ENCODE data around the gene HLA-DQA2.
A peak's percentile ranks its signal among the peaks of the same experiment; 100 is the strongest.
"Not testable (repeated sequence)": the region's sequence is repeated elsewhere in the genome, so short reads cannot be mapped to it uniquely, and the experiment has no call there.

Gene HLA-DQA2

DNA sequence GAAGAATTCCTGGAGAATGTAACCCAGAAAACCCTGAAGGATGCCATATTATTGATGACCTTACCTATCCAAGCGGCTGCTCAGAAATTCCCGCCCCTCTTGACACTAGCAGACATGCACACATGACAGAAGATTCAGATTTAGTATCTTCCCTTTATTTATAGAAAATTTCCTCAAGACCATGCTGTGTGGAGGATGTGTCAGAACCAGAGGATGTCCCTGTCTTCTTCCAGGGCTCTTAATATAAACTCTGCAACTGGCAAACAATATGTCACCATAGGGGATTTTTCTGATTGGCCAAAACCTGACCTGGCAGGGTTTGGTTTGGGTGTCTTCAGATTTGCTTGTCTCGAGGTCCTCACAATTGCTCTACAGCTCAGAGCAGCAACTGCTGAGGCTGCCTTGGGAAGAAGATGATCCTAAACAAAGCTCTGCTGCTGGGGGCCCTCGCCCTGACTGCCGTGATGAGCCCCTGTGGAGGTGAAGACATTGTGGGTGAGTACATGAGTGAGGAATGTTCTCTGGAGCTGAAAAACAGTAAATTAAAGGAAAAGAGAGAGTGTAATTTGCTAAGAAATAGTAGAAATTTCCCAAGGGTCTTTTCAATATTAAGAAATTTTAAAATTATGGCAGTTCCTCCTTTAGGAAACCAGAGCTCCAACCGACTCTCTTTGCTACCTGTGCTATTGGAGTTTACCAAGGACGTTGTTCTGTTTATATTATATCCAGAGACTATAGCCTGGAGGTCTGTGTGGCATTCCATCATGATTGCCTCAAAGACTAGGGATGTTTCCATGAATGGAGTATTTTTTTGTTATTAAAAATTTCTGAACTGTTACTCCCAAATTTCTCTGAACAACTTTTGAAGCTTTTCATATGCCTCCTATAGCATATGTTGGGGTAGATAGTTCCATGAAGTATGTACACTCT lies at the start of gene HLA-DQA2:
HLA-DQA2 (plus strand) TSS at position 361 of the 930 bp plus-strand sequence; CDS start at position 414, 53 bp downstream.
- DNase-seq = no peak

DNA sequence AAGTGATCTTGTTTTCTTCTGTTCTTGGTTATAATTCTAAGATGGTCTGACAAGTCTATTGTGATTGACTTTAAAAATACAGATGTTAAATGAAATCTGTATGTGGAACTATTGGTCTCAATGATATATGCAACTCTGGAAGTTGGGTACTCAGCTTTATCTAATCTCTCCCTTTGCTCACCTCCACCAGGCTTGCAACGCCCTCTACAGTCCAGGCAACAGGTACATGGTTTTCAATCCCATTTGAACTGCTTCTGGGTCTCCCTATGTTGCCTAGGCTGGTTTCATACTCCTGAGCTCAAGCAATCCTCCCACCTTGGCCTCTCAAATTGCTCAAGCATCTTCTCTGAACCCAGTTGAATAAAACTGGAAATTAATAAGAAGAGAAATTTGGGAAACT lies 49.2 kb upstream of the HLA-DQA2 start:
- DNase-seq = no peak

DNA sequence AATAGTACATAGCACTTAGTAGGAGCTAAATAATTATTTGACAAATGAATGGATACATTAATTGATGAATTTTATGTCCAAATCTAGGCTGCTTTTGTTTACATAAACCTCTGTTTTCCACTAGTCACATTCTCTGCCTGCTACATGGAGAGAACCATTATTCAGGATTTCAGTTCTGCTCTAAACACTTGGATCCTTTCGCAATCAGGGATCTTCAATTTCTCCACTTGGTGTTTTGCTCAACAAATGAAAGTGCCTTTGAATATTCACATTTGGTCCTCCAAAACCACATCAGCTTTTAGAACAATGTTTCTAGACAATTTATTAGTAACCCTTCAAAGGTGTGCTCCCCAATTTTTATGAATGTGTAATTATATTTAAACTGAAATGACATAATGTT lies 44.2 kb upstream of the HLA-DQA2 start:
- DNase-seq = no peak

DNA sequence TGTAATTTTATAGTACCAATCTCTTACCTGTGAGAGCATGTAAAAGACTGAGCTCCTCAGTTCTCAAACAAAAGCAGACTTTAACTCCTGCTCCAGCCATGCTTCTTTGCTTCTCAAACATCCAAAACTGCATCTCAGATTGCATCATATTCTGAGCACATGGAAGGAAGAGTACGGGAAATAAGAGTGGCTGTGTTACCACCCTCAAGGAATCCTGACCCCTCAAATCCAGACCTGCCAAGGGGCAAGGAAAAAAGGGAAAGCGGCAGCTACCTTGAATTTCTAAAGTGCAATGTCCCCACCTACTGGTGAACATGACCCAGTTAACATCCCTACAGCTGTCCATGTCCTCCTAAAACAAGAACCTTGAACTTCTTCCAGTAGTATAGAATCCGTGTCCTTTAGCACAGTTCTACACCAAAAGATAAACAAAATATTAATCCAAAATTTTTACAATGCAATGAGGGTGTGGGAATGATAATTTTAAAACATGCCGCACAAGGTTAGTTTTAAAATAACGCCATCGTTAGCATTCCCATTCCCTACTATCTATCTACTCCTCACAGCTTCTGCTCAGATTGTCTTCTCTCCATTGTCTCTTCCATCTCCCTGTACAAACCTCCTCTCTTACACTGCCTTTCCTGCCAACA lies 40.7 kb upstream of the HLA-DQA2 start:
- no peak for DNase-seq

DNA sequence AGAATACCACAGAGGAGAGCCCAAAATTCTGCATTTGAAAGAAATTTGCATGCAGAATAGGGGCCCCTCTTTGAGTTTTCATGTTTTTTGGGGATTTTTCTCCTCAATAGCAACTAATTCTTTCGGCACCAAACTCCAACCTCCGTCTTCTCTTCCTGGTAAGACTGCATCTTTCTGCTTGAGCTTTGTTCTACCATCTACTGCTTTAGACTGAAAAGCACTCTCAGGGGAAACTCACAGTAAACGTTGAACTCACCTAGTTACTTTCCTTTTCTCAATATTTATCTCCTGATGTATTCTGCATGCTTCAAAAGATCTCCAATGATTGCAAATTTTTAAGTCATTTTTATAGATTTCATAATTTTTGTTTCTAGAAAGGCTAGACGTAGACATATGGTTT lies 37.8 kb upstream of the HLA-DQA2 start:
- no peak for DNase-seq

DNA sequence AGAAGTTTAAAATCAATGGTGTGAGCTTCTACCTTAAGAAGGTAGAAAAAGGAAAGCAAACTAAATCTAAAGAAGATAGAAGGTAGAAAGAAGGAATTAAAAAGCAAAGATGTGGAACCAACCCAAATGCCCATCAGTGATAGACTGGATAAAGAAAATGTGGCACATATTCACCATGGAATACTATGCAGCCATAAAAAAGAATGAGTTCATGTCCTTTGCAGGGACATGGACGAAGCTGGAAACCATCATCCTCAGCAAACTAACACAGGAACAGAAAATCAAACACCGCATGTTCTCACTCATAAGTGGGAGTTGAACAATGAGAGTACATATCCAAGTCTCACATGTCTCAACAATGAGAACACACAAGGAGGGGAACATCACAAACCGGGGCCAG lies 36.0 kb upstream of the HLA-DQA2 start:
- DNase-seq = not testable (repeated sequence)

DNA sequence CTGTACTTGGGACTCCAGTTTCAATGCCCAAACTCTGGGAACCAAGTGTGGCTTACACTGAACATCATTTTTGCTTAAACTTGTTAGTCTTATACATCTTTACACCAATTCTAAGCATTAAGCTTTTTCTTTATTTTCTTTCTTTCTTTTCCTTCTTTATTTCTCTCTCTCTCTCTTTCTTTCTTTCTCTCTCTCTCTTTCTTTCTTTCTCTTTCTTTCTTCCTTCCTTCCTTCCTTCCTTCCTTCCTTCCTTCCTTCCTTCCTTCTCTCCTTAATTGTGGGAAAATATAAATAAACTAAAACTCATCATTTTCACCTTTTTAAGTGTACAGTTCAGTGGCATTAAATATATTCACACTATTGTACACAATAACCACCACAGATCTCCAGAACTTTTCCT lies 31.6 kb upstream of the HLA-DQA2 start:
- DNase-seq = no peak

DNA sequence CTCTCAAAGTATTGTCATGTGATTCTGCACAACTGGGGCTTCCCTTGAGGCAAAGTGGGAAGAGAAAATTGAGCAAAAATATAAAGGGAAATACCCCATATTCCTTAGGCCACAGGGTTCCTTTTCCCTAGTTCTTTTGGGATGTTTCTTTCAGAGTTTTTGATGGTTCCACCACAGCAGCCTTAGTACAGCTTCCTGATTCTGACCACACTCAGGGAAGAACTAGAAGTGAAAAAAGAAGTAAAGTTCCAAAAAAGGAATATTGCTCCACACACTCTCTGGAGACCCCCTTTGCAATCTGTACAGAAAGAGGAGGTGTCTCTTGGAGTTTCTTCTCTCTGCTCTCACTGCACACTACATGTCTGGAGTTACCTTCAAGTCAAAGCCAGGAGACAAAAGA lies 27.9 kb upstream of the HLA-DQA2 start:
- DNase-seq = no peak

DNA sequence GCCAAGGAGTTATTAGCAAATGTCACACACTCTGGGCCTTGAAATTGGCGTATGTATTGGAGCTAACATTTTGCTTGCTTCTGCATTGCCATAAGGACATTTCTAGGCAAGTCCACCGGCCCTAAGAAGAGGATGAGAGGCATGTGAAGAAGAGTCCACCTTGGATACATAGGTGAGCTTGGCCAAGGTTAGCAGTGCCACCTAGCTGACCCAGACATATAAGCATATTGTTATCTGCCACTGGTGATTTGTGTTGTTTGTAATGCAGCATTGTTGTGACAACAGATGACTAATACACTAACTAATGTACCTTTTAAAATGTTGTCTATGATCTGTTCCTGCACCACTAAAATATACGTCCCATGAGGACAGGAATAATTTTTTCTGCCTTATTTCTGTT lies 24.8 kb upstream of the HLA-DQA2 start:
- DNase-seq = no peak

DNA sequence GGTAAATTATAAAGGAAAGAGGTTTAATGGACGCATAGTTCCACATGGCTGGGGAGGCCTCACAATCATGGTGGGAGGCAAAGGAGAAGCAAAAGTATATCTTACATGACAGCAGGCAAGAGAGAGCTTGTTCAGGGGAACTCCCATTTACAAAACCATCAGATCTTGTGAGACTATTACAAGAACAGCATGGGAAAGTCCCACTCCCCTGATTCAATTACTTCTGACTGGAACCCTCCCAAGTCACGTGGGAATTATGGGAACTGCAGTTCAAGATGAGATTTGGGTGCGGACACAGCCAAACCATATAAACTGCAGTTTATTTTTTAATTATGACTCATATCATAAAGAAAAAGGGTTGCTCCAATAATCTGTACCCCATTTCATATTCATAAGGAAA lies 22.3 kb upstream of the HLA-DQA2 start:
- no peak for DNase-seq

DNA sequence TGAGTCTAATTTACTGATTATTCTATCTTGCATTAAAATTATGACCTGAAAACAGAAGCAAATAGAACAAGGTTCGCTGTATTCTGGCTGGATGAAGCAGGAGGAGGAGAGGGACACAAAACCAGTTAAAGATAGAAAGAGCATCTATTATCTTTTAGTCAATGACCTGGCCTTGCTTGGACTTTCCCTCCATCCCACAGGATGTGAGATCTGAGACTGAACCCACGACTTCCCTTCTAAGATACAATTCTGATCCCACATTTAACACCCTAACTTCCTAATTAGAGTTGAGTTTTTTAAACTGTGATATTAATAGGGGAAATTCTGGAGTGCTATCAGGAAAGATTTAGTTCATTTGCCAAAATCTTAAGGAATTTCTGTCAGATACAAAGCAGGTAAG lies 3.1 kb upstream of the HLA-DQA2 start:
- no peak for DNase-seq

DNA sequence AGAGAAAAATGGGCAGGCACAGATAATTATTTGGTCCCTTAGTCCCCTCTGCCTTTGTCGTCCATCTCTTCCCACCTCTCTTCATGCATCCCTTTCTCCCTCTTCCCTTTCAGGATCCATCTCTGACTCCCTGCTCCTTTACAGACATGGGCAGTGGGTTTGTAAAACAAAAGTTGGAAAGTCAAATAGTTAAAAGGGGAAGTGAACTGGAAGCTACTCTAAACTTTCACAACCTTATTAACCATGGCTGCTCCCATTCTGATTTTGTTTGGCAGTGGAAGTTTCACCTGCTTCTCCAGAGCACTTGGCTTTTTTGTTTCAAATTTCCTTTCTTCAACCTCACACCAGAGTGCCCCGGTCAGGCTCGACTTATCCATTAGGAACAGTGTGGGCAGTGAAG lies 1.2 kb downstream of the HLA-DQA2 start:
- DNase-seq = no peak

DNA sequence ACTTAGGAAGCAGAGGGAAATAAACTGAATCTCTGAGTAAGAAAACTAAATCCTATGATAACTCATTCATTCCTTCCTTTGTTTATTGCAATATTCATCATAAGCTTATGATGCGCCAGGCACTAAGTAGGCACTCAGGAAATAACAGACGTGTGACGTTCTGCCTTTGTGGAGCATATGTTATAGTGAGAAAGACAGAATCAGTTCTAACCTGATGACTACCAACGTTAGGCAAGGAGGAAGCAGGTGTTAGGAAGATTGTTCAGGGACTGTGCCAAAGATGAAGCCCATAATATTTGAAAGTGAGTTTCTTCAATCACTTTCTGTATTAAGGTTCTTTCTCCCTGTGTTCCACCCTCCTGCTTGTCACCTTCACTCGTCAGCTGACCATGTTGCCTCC lies 3.6 kb downstream of the HLA-DQA2 start:
- no peak for DNase-seq

DNA sequence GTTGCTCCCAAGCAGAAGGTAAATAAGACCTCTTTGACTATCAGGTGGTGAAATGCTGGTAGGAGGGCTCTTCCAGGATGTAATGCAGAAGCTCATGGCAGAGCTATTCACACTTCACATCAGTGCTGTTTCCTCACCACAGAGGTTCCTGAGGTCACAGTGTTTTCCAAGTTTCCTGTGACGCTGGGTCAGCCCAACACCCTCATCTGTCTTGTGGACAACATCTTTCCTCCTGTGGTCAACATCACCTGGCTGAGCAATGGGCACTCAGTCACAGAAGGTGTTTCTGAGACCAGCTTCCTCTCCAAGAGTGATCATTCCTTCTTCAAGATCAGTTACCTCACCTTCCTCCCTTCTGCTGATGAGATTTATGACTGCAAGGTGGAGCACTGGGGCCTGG lies 4.5 kb downstream of the HLA-DQA2 start:
- DNase-seq = not testable (repeated sequence)

DNA sequence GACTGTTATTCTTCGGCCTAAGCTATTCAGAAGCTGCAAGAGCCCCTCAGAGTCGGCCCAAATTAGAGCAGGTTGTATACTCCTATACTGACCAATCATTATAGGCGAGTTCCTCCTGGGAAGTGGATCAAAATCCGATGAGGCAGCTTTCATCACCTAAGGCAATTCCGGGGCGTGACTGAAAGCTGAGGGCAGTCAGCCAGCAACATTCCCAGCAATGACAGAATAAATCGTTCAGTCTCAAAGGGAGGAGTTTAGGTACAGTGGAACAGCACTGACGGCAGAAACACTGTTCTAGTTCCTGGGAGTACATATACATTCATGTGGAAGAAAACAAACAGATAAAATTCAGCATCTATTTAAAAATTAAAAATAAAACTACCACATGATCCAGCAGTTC lies 11.4 kb downstream of the HLA-DQA2 start:
- DNase-seq = no peak

DNA sequence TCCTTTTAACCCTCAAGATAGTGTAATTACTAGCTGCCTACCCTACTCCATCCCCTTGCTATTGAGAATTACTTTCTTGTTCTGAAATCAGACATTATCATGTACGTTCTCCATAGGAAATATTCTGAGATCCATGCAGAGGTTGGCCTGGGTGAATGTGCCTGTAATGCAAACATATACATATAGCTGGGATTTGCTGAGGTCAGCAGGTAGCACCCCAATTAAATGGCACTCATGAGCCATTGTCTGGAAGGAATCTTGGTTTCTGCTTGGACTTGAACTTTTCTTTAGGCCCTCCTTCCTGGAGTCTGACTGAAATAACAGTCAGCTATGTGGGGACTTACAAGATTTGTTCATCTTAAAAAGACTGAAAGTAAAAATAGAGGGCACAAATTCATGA lies 18.5 kb downstream of the HLA-DQA2 start:
- no peak for DNase-seq

DNA sequence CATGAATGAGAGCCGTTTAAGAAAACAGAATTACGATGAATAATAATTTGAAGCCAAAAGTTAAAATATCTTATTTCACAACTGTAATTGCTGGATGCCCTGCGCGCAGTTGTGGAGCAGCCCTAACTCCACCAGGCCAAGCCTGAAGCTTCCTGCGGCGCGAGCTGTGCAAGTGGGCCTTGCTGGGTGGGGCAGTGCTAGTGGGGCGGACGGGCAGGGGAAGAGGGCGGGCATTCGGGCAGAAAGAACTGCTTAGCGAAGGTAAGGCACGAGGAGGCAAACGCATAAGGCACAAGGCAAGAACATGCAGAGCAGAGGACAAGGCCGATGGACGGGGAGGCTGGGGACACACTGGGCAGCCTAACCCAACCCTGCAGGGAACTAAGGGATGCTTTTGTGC lies 19.9 kb downstream of the HLA-DQA2 start:
- DNase-seq = no peak

DNA sequence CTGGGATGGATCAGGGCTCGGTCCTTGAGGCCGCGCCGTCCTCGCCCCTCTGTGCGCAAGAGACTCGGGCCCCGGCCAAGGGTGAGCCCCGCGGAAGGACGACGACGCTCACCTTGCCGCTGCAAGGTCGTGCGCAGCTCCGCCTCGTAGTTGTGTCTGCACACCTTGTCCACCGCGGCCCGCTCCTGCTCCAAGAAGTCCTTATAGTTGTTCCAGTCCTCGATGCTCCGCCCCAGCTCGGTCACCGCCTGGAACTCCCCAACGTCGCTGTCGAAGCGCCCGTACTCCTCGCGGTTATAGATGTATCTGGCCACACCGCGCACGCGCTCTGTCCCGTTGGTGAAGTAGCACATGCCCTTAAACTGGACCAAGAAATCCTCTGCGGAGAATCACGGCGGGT lies 20.4 kb downstream of the HLA-DQA2 start:
- DNase-seq = no peak

DNA sequence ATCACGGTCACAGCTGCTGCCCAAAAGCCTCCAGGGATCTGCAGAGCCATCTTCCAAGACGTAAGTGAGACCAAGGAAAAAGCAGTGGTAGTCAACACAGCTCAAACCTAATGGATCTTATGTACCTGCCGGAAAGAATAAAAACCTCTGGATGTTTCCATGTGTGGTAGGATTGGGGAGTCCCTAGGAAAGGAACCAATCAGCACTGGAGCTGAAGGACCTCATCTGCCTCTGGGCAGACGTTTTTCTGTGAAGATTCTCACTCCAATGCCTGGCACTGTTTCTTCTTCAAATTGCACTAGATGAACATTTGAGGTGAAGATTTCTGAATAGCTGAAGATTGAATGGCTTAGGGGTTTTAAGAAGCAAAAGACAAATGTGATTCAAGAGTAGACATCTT lies 22.2 kb downstream of the HLA-DQA2 start, which contains the start of gene HLA-DQB2:
HLA-DQB2 (minus strand) TSS at position 112 of the 400 bp plus-strand sequence; CDS start at position 50, 62 bp downstream.
- DNase-seq = no peak

DNA sequence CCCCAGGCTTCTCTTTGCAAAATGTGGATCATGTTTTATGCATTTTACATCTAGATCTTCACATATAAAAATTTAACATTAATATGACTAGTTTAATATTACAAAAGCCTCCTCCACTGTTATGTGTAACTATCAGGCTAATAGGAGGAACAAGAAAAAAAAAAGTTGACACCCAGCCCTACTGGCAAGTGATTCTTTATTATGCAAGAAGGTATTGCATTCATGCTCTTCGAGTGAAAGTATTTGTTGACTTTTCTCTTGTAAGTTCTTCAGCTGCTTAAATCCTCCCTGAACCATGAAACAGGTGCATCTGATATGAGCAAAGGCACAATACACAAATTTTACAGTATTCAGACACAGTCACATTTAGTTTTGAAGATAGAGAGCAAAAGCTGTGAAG lies 22.9 kb downstream of the HLA-DQA2 start:
- peak; percentile 88 for DNase-seq

DNA sequence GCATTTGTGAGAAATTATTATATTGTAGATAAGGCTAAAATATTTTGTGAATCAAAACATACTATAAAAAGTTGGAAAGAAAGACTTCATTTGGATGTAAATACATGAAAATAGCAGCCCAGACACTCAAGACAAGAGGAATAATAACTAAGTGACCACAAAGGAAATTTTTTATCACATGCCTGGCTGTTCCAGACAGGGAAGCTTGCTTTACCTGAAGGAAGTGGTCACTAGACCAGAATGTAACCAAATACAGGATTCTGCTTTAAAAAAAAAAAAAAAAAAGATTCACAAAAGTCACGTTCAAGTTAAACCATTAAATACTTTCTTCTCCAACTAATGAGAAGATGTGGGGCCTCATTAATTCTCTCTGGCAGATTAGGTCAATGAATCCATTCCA lies 31.5 kb downstream of the HLA-DQA2 start:
- DNase-seq = no peak

DNA sequence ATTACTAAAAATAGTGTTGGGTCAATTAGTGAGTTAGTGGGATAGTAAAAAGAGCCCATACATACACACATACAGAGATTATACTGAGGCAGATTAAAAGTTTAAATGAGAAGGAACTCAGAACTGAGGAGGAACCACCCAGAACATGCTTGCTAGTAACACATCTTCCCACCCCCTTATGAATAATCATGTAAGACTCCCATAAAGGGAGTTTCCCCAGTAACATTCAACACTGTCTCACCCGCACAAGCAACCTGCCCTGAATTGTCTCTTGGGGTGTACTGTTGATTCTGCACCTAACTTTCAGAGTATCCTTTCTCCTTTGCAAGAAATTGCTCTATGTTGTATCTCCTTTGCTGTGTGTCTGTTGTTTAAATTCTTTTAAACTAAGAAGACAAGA lies 33.2 kb downstream of the HLA-DQA2 start:
- no peak for DNase-seq

DNA sequence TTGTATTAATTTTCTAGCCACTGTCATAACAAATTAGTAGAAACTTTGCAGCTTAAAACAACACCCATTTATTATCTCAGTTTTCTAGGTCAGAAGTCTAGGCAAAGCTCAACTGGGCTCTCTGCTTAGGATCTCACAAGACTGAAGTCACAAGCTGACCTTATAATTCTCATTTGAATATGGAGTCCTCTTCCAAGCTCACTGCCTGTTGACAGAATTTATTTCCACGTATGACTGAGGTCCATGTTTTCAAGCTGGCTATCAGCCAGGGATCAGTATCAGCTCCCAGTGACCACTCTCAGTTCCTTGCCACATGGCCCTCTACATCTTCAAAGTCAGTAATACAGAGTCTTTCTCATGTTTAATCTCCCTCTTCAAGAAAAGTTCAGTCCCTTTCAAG lies 33.9 kb downstream of the HLA-DQA2 start:
- no peak for DNase-seq

DNA sequence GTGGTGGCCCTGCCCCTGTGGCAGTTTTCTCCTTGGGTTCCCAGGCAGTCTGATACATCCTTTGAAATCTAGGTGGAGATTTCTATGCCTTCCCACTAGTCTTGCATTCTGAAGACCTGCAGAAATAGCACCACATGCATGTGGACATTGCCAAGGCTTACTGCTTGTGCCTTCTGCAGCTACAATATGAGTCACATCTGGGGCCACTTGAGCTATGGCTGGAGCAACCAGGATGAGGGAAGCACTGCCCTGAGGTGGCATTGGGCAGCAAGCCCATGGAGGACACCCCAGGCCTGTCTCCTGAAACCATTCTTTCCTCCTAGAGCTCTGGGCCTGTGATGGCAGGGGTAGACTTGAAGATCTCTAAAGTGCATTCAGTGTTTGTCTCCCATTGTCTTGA lies 37.8 kb downstream of the HLA-DQA2 start:
- no peak for DNase-seq
